Measurements from ENCODE around the gene TRAF2. TPM values are rescaled to one million over a fixed set of nuclear protein-coding genes. Genes with fewer than 3 reads are reported as not detected.

Gene TRAF2
- total and polyA plus RNA-seq, 2 donors, result 12.8 to 18.8 TPM

- H3K36me3 ChIP-seq (ENCODE audit: control insufficient read depth in 2 of 2, insufficient read depth in 2 of 2, low read length in 1 of 2), result peaks cover 18 to 27% of the 10 kb centered on the region in 2 donors
- WGBS, result 91% methylated on average over 3 of the region's 3 CpGs
- no peaks in the 10 kb centered on the region for H3K27me3 ChIP-seq (ENCODE audit: control insufficient read depth in 2 of 2, insufficient read depth in 1 of 2, low read length in 1 of 2)
- no peak for DNase-seq (ENCODE audit: low read depth in 6 of 9, low spot score in 9 of 9)
- no peak overlapping the region for H3K27ac ChIP-seq (ENCODE audit: low read depth in 1 of 2, low read length in 1 of 2)
- H3K9me3 ChIP-seq (ENCODE audit: control insufficient read depth in 2 of 2, insufficient read depth in 1 of 2, low read length in 1 of 2), result peaks cover 0 to 7% of the 10 kb centered on the region in 2 donors
- H3K4me1 ChIP-seq (ENCODE audit: control insufficient read depth in 2 of 2, insufficient read depth in 2 of 2, low read length in 2 of 2), result no peaks in the 10 kb centered on the region
- H3K4me3 ChIP-seq (ENCODE audit: low read length in 2 of 2), result no peak overlapping the region
These were observed 49.3 kb downstream of the TRAF2 start for GRCh38 chr9:136935651-136936050.

GRCh38 chr9:136936645-136937170 is 50.4 kb downstream of the TRAF2 start:
- peaks cover 28 to 36% of the 10 kb centered on the region in 2 donors for H3K36me3 ChIP-seq (ENCODE audit: control insufficient read depth in 2 of 2, insufficient read depth in 2 of 2, low read length in 1 of 2)
- no peaks in the 10 kb centered on the region for H3K4me1 ChIP-seq (ENCODE audit: control insufficient read depth in 2 of 2, insufficient read depth in 2 of 2, low read length in 2 of 2)
- no peak overlapping the region for H3K27ac ChIP-seq (ENCODE audit: low read depth in 1 of 2, low read length in 1 of 2)
- DNase-seq (ENCODE audit: low read depth in 6 of 9, low spot score in 9 of 9), result no peak
- WGBS, result 97% methylated on average over 8 of the region's 8 CpGs
- no peaks in the 10 kb centered on the region for H3K27me3 ChIP-seq (ENCODE audit: control insufficient read depth in 2 of 2, insufficient read depth in 1 of 2, low read length in 1 of 2)
- no peak overlapping the region for H3K4me3 ChIP-seq (ENCODE audit: low read length in 2 of 2)
- H3K9me3 ChIP-seq (ENCODE audit: control insufficient read depth in 2 of 2, insufficient read depth in 1 of 2, low read length in 1 of 2), result peaks cover 0 to 7% of the 10 kb centered on the region in 2 donors

- no peaks in the 10 kb centered on the region for H3K4me1 ChIP-seq (ENCODE audit: control insufficient read depth in 2 of 2, insufficient read depth in 2 of 2, low read length in 2 of 2)
- H3K36me3 ChIP-seq (ENCODE audit: control insufficient read depth in 2 of 2, insufficient read depth in 2 of 2, low read length in 1 of 2), result peaks cover 35 to 43% of the 10 kb centered on the region in 2 donors
- no peaks in the 10 kb centered on the region for H3K27me3 ChIP-seq (ENCODE audit: control insufficient read depth in 2 of 2, insufficient read depth in 1 of 2, low read length in 1 of 2)
- DNase-seq (ENCODE audit: low read depth in 6 of 9, low spot score in 9 of 9), result no peak
- no peak overlapping the region for H3K4me3 ChIP-seq (ENCODE audit: low read length in 2 of 2)
- H3K27ac ChIP-seq (ENCODE audit: low read depth in 1 of 2, low read length in 1 of 2), result no peak overlapping the region
- peaks cover 1 to 7% of the 10 kb centered on the region in 2 donors for H3K9me3 ChIP-seq (ENCODE audit: control insufficient read depth in 2 of 2, insufficient read depth in 1 of 2, low read length in 1 of 2)
- WGBS, result 91% methylated on average over 15 of the region's 15 CpGs
These were observed 51.1 kb downstream of the TRAF2 start for GRCh38 chr9:136937186-136938001.

- Histone ChIP-seq H3K36me3 (ENCODE audit: control insufficient read depth in 2 of 2, insufficient read depth in 2 of 2, low read length in 1 of 2) (peaks cover 46 to 48% of the 10 kb centered on the region in 2 donors), H3K27ac (ENCODE audit: low read depth in 1 of 2, low read length in 1 of 2) (peak overlapping the region in 1 of 2 donors; percentile 43), H3K4me1 (ENCODE audit: control insufficient read depth in 2 of 2, insufficient read depth in 2 of 2, low read length in 2 of 2) (peaks cover 10 to 11% of the 10 kb centered on the region in 2 donors), H3K27me3 (ENCODE audit: control insufficient read depth in 2 of 2, insufficient read depth in 1 of 2, low read length in 1 of 2) (no peaks in the 10 kb centered on the region), H3K4me3 (ENCODE audit: low read length in 2 of 2) (no peak overlapping the region), H3K9me3 (ENCODE audit: control insufficient read depth in 2 of 2, insufficient read depth in 1 of 2, low read length in 1 of 2) (peaks cover 1 to 5% of the 10 kb centered on the region in 2 donors)
- 97% methylated on average over 28 of the region's 28 CpGs for WGBS
- no peak for DNase-seq (ENCODE audit: low read depth in 6 of 9, low spot score in 9 of 9)
These were observed 53.2 kb downstream of the TRAF2 start for GRCh38 chr9:136939431-136939995.

- Histone ChIP-seq H3K27me3 (ENCODE audit: control insufficient read depth in 2 of 2, insufficient read depth in 1 of 2, low read length in 1 of 2) (no peaks in the 10 kb centered on the region), H3K4me1 (ENCODE audit: control insufficient read depth in 2 of 2, insufficient read depth in 2 of 2, low read length in 2 of 2) (peaks cover 14% of the 10 kb centered on the region in 2 donors), H3K36me3 (ENCODE audit: control insufficient read depth in 2 of 2, insufficient read depth in 2 of 2, low read length in 1 of 2) (peaks cover 46 to 48% of the 10 kb centered on the region in 2 donors), H3K4me3 (ENCODE audit: low read length in 2 of 2) (no peak overlapping the region), H3K9me3 (ENCODE audit: control insufficient read depth in 2 of 2, insufficient read depth in 1 of 2, low read length in 1 of 2) (peaks cover 1 to 5% of the 10 kb centered on the region in 2 donors), H3K27ac (ENCODE audit: low read depth in 1 of 2, low read length in 1 of 2) (no peak overlapping the region)
- WGBS, result 95% methylated on average over 16 of the region's 16 CpGs
- no peak for DNase-seq (ENCODE audit: low read depth in 6 of 9, low spot score in 9 of 9)
These were observed 53.7 kb downstream of the TRAF2 start for GRCh38 chr9:136939996-136940525.

GRCh38 chr9:136940526-136941230 is 54.4 kb downstream of the TRAF2 start:
- Histone ChIP-seq H3K9me3 (ENCODE audit: control insufficient read depth in 2 of 2, insufficient read depth in 1 of 2, low read length in 1 of 2) (peaks cover 1 to 5% of the 10 kb centered on the region in 2 donors), H3K36me3 (ENCODE audit: control insufficient read depth in 2 of 2, insufficient read depth in 2 of 2, low read length in 1 of 2) (peaks cover 46 to 48% of the 10 kb centered on the region in 2 donors), H3K27me3 (ENCODE audit: control insufficient read depth in 2 of 2, insufficient read depth in 1 of 2, low read length in 1 of 2) (no peaks in the 10 kb centered on the region), H3K4me3 (ENCODE audit: low read length in 2 of 2) (no peak overlapping the region), H3K4me1 (ENCODE audit: control insufficient read depth in 2 of 2, insufficient read depth in 2 of 2, low read length in 2 of 2) (peaks cover 15 to 18% of the 10 kb centered on the region in 2 donors), H3K27ac (ENCODE audit: low read depth in 1 of 2, low read length in 1 of 2) (no peak overlapping the region)
- DNase-seq (ENCODE audit: low read depth in 6 of 9, low spot score in 9 of 9), result no peak
- 97% methylated on average over 42 of the region's 42 CpGs for WGBS

- Histone ChIP-seq H3K27me3 (ENCODE audit: control insufficient read depth in 2 of 2, insufficient read depth in 1 of 2, low read length in 1 of 2) (no peaks in the 10 kb centered on the region), H3K9me3 (ENCODE audit: control insufficient read depth in 2 of 2, insufficient read depth in 1 of 2, low read length in 1 of 2) (peaks cover 1 to 5% of the 10 kb centered on the region in 2 donors), H3K4me1 (ENCODE audit: control insufficient read depth in 2 of 2, insufficient read depth in 2 of 2, low read length in 2 of 2) (peaks cover 15 to 18% of the 10 kb centered on the region in 2 donors), H3K4me3 (ENCODE audit: low read length in 2 of 2) (no peak overlapping the region), H3K27ac (ENCODE audit: low read depth in 1 of 2, low read length in 1 of 2) (no peak overlapping the region), H3K36me3 (ENCODE audit: control insufficient read depth in 2 of 2, insufficient read depth in 2 of 2, low read length in 1 of 2) (peaks cover 46 to 48% of the 10 kb centered on the region in 2 donors)
- WGBS, result 97% methylated on average over 55 of the region's 55 CpGs
- no peak for DNase-seq (ENCODE audit: low read depth in 6 of 9, low spot score in 9 of 9)
These were observed 55.2 kb downstream of the TRAF2 start for GRCh38 chr9:136941231-136942111.

All from thymus (tissue), 11 donors.